HepG2 (cell line): ENCODE results near the gene MMD2. TPM values are rescaled to one million over a fixed set of nuclear protein-coding genes. Genes with fewer than 3 reads are reported as not detected.

Experiments used
- ATAC-seq: fragments of 200-7000 bp; cut with Tn5 transposase; 3 replicates; pipeline ENCODE4 v1.9.1; 2020; ENCODE audit warnings: mild to moderate bottlenecking, moderate library complexity
- BruUV-seq: library from RNA; stranded (reverse); fragments of 400-500 nt; replicated peaks from 2 replicates; lab custom pipeline; 2021; lab: Mats Ljungman, UMichigan
- CTCF ChIA-PET: fragments of 300-600 bp; formaldehyde crosslinking; extraction: SDS; loops from one replicate; lab custom pipeline; 2021; ENCODE audit warnings: low total read pairs, inconsistent platforms, low intra/inter-chr PET ratio; lab: Yijun Ruan, JAX
- POLR2A ChIA-PET: fragments of 350-600 bp; sonication (Branson Sonifier 250); formaldehyde crosslinking; loops from one replicate; lab custom pipeline; 2020; ENCODE audit warnings: antibody characterized with exemption, inconsistent platforms; lab: Yijun Ruan, JAX
- DNase-seq: peaks from one replicate; pipeline ENCODE4 v3.0.0-alpha.2; 2015; ENCODE audit warnings: low spot score
- FAIRE-seq: peaks from 3 replicates; lab custom pipeline; 2011; peaks lifted over from hg19 to GRCh38; lab: Jason Lieb, UNC
- H2AFZ ChIP-seq: one replicate; pipeline ENCODE4 v1.6.1; 2011; ENCODE audit warnings: low read length, inconsistent platforms
- H3K27ac ChIP-seq: fragments of 300-600 bp; 3 replicates; pipeline ENCODE4 v1.8.0; 2011; ENCODE audit warnings: mixed run types, mild to moderate bottlenecking, mixed read lengths, low read length, inconsistent platforms; ENCODE audit not compliant: insufficient read depth; ENCODE audit errors: extremely low read length
- H3K27me3 ChIP-seq, 2 experiments: fragments of 200-600 bp in 1 of 2; 2 replicates in 1 of 2; 3 replicates in 1 of 2; pipeline versions ENCODE4 v1.6.0 to v1.8.0; 2011; ENCODE audit warnings: low read length in 2 of 2, mild to moderate bottlenecking in 2 of 2, moderate library complexity in 2 of 2, inconsistent platforms in 1 of 2; ENCODE audit not compliant: insufficient read depth in 2 of 2, control insufficient read depth in 1 of 2
- H3K36me3 ChIP-seq, 2 experiments: fragments of 200-600 bp in 1 of 2; replicated peaks in 1 of 2; 2 replicates in 1 of 2; 3 replicates in 1 of 2; pipeline versions ENCODE4 v1.5.1 to v1.8.0; 2011; ENCODE audit warnings: low read length in 2 of 2, inconsistent platforms in 1 of 2; ENCODE audit not compliant: insufficient read depth in 2 of 2, control insufficient read depth in 1 of 2
- H3K4me1 ChIP-seq: 2 replicates; pipeline ENCODE4 v1.5.1; 2012; ENCODE audit warnings: low read length, inconsistent platforms; ENCODE audit not compliant: insufficient read depth
- H3K4me2 ChIP-seq: 2 replicates; pipeline ENCODE4 v1.6.0; 2011; ENCODE audit warnings: low read depth, low read length, inconsistent platforms
- H3K4me3 ChIP-seq, 3 experiments: fragments of 200-600 bp in 1 of 3; sonication (generic), shearing (Covaris generic) in 1 of 3; replicated peaks in 1 of 3; 2 replicates each; pipeline ENCODE4 v1.5.1; 2011 to 2016; ENCODE audit warnings: low read length in 3 of 3, inconsistent platforms in 2 of 3, low read depth in 2 of 3, mild to moderate bottlenecking in 2 of 3, control low read depth in 1 of 3, mixed read lengths in 1 of 3; ENCODE audit not compliant: insufficient read depth in 1 of 3
- H3K79me2 ChIP-seq: one replicate; pipeline ENCODE4 v1.6.1; 2011; ENCODE audit warnings: low read length, inconsistent platforms; ENCODE audit not compliant: insufficient read depth
- H3K9ac ChIP-seq: 2 replicates; pipeline ENCODE4 v1.6.0; 2011; ENCODE audit warnings: mild to moderate bottlenecking, low read depth, low read length, inconsistent platforms; ENCODE audit not compliant: insufficient read depth
- H3K9me3 ChIP-seq: 2 replicates; pipeline ENCODE4 v1.5.1; 2012; ENCODE audit warnings: mild to moderate bottlenecking, low read length
- H4K20me1 ChIP-seq: 2 replicates; pipeline ENCODE4 v1.6.0; 2011; ENCODE audit warnings: inconsistent platforms, mild to moderate bottlenecking, low read length, moderate library complexity; ENCODE audit not compliant: insufficient read depth
- ATF7 ChIP-seq, 2 experiments: fragments of 450-650 bp in 1 of 2; sonication (generic) in 1 of 2; formaldehyde crosslinking in 1 of 2; IDR thresholded peaks; 2 replicates each; pipeline versions ENCODE4 v1.4.0 to v1.6.1; 2016 to 2020; ENCODE audit warnings: antibody characterized with exemption in 1 of 2, mild to moderate bottlenecking in 1 of 2, missing genetic modification reagents in 1 of 2
- DMAP1 ChIP-seq: IDR thresholded peaks from 2 replicates; pipeline ENCODE4 v1.6.1; 2016
- NR2F1 ChIP-seq, 2 experiments: fragments of 450-650 bp in 1 of 2; formaldehyde crosslinking in 1 of 2; IDR thresholded peaks; 2 replicates each; pipeline versions ENCODE4 v1.5.0 to v1.6.1; 2016 to 2020; ENCODE audit warnings: mild to moderate bottlenecking in 1 of 2, missing compliant biosample characterization in 1 of 2, missing genetic modification reagents in 1 of 2, moderate library complexity in 1 of 2
- ZFP36L2 ChIP-seq: sonication (generic); formaldehyde crosslinking; IDR thresholded peaks from 2 replicates; pipeline ENCODE4 v1.4.0; 2020; ENCODE audit warnings: missing genetic modification reagents
- ZNF234 ChIP-seq: sonication (generic); formaldehyde crosslinking; conservative IDR thresholded peaks from 2 replicates; pipeline ENCODE4 v1.5.1; 2020; ENCODE audit warnings: mild to moderate bottlenecking, missing genetic modification reagents
- ZNF329 ChIP-seq: sonication (generic); formaldehyde crosslinking; IDR thresholded peaks from 2 replicates; pipeline ENCODE4 v1.9.0; 2021; ENCODE audit warnings: low read depth, mild to moderate bottlenecking, missing genetic modification reagents
- WGBS: methylation state at CpG from one replicate; pipeline ENCODE4 v1.1.6; 2017; ENCODE audit warnings: low lambda C conversion rate; 5-methylcytosine and 5-hydroxymethylcytosine counted together
- in situ Hi-C: cut with HindIII; loops from 2 replicates; pipeline ENCODE4 v1.10.0; 2017; ENCODE audit warnings: low pct_unique_long_range_greater_than_20kb; ENCODE audit not compliant: extremely low pct_ligation_motif_present
- intact Hi-C: fragments of 100-400 bp; cut with micrococcal nuclease; formaldehyde crosslinking; loops from one replicate; pipeline ENCODE4 v1.10.0; 2022; ENCODE audit not compliant: unreplicated experiment
- polyA plus RNA-seq, 8 experiments: library from polyadenylated mRNA; depleted of rRNA in 3 of 8; stranded (reverse) in 7 of 8; unstranded in 1 of 8; fragments of >200 nt; fragmentation: Illumina TruSeq in 4 of 8; extraction: Trizol in 4 of 8; gene quantifications; 2 replicates each; pipeline versions ENCODE4 v1.2.1 to v1.2.3, GENCODE V29; 2011 to 2016; ENCODE audit warnings: low read depth in 4 of 8, missing spikeins in 1 of 8, mixed read lengths in 1 of 8; ENCODE audit not compliant: insufficient read depth in 1 of 8
- total RNA-seq, 5 experiments: library from RNA; depleted of rRNA; stranded (reverse); fragments of >200 nt; fragmentation: Illumina TruSeq; extraction: Trizol; gene quantifications; 2 replicates each; pipeline ENCODE4 v1.2.3, GENCODE V29; 2016; ENCODE audit warnings: low read depth in 1 of 5
- TF ChIP-seq, protein P1 (sequence below): IDR thresholded peaks from 2 replicates; pipeline ENCODE4 v1.6.1; 2016; ENCODE audit warnings: missing compliant biosample characterization, missing genetic modification reagents, borderline replicate concordance
- TF ChIP-seq, protein P2 (sequence below): sonication (generic); formaldehyde crosslinking; IDR thresholded peaks from 2 replicates; pipeline ENCODE4 v1.4.0; 2020; ENCODE audit warnings: mild to moderate bottlenecking, missing genetic modification reagents
- TF ChIP-seq, protein P3 (sequence below): fragments of 450-650 bp; IDR thresholded peaks from 2 replicates; pipeline ENCODE4 v1.6.1; 2016

Gene MMD2
- total and polyA plus RNA-seq, 2 of the 13 experiments (the other 11 are each of a cell fraction or from before 2014, with no cell fraction given), result not detected

DNA sequence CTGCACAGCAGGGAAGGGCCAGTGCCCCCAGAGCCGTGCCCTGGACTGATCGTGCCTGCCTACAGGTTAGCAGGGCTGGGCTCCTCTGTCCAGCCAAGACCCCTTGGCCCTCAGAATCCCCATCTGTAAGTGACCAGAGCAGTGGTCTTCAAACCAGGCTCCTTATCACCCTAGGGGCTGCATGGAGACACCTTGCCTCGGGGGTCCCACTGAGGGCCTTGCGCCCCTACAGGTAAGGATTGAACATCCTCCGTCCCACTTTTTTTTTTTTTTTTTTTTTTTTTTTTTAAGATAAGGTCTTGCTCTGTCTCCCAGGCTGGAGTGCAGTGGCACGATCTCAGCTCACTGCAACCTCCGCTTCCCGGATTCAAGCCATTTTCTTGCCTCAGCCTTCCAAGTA, 42.9 kb downstream of the MMD2 start:
- ATAC-seq, result no peak; the same call in 2 of the 3 replicates
- CTCF ChIA-PET, result no interaction called here
- in situ Hi-C loops, result no loop called here

More for the DNA sequence above, 42.9 kb downstream of the MMD2 start:
- no peak overlapping the region for H3K27ac ChIP-seq
- TF ChIP-seq, protein P1, sequence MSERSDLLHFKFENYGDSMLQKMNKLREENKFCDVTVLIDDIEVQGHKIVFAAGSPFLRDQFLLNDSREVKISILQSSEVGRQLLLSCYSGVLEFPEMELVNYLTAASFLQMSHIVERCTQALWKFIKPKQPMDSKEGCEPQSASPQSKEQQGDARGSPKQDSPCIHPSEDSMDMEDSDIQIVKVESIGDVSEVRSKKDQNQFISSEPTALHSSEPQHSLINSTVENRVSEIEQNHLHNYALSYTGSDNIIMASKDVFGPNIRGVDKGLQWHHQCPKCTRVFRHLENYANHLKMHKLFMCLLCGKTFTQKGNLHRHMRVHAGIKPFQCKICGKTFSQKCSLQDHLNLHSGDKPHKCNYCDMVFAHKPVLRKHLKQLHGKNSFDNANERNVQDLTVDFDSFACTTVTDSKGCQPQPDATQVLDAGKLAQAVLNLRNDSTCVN, result no peak
- TF ChIP-seq, protein P2, sequence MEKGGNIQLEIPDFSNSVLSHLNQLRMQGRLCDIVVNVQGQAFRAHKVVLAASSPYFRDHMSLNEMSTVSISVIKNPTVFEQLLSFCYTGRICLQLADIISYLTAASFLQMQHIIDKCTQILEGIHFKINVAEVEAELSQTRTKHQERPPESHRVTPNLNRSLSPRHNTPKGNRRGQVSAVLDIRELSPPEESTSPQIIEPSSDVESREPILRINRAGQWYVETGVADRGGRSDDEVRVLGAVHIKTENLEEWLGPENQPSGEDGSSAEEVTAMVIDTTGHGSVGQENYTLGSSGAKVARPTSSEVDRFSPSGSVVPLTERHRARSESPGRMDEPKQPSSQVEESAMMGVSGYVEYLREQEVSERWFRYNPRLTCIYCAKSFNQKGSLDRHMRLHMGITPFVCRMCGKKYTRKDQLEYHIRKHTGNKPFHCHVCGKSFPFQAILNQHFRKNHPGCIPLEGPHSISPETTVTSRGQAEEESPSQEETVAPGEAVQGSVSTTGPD, result no peak
- TF ChIP-seq ZNF329 (CRISPR knock-in tag), result no peak
- no peak for TF ChIP-seq ATF7 (IDR thresholded peaks at IDR 0.05)
- no peak for TF ChIP-seq ATF7 (CRISPR knock-in tag; IDR thresholded peaks at IDR 0.05)
- TF ChIP-seq DMAP1 (CRISPR knock-in tag), result no peak
- no peak for TF ChIP-seq ZNF234 (CRISPR knock-in tag)
- TF ChIP-seq, protein P3, sequence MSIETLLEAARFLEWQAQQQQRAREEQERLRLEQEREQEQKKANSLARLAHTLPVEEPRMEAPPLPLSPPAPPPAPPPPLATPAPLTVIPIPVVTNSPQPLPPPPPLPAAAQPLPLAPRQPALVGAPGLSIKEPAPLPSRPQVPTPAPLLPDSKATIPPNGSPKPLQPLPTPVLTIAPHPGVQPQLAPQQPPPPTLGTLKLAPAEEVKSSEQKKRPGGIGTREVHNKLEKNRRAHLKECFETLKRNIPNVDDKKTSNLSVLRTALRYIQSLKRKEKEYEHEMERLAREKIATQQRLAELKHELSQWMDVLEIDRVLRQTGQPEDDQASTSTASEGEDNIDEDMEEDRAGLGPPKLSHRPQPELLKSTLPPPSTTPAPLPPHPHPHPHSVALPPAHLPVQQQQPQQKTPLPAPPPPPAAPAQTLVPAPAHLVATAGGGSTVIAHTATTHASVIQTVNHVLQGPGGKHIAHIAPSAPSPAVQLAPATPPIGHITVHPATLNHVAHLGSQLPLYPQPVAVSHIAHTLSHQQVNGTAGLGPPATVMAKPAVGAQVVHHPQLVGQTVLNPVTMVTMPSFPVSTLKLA, result no peak
- no peak for TF ChIP-seq ZFP36L2 (CRISPR knock-in tag)
- TF ChIP-seq NR2F1 (CRISPR knock-in tag; IDR thresholded peaks at IDR 0.05), result no peak
- BruUV-seq, result no TSS peak
- no peaks in the 10 kb centered on the region for H3K79me2 ChIP-seq
- peaks cover 8% of the 10 kb centered on the region; the same call in 1 of the 2 replicates for H3K4me1 ChIP-seq
- POLR2A ChIA-PET, result no interaction called here
- no peaks in the 10 kb centered on the region; a peak in 1 of 5 replicates for H3K27me3 ChIP-seq
- 49% methylated on average over 6 of the region's 8 CpGs for WGBS
- no peak overlapping the region for H2AFZ ChIP-seq
- intact Hi-C loops, result no loop called here
- DNase-seq (no peak), FAIRE-seq (no peak)
- H4K20me1 ChIP-seq, result no peaks in the 10 kb centered on the region
- H3K4me2 ChIP-seq, result no peak overlapping the region
- no peak overlapping the region for H3K4me3 ChIP-seq
- no peak overlapping the region for H3K9ac ChIP-seq
- H3K36me3 ChIP-seq, result no peaks in the 10 kb centered on the region
- no peaks in the 10 kb centered on the region for H3K9me3 ChIP-seq
